ENCODE results near the gene TNFRSF21.

GRCh38 chr6:47288267-47289090, 21.2 kb downstream of the TNFRSF21 start:
- no peak for TF ChIP-seq EZH2phosphoT487 (IDR thresholded peaks at IDR 0.05; ENCODE audit: borderline replicate concordance, low read depth, low read length)
- TF ChIP-seq CTCF (conservative IDR thresholded peaks at IDR 0.05; ENCODE audit: low read length), result no peak
